ENCODE results near the gene ATP8B4.
"Not testable (repeated sequence)": the region's sequence is repeated elsewhere in the genome, so short reads cannot be mapped to it uniquely, and the experiment has no call there.

ATP8B4 gene

DNA sequence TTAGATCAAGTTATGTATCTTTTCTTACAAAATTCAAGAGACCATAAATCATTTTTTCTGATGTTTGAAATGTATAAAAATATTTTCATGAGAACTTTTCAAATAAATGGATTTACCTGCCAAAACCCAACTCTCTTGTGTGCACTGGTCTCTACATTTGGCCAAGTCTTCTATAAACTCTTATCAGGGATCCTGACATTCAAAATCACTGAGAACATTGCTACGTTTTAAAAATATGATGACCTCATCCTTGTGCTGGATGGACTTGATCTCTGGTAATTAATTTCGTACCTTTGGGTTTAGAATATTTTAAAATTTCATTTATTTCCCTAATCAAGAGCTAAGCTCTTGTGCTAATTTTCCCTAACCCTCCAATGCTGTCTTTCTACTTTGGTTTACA lies 127.4 kb downstream of the ATP8B4 start:
- no peak for DNase-seq

DNA sequence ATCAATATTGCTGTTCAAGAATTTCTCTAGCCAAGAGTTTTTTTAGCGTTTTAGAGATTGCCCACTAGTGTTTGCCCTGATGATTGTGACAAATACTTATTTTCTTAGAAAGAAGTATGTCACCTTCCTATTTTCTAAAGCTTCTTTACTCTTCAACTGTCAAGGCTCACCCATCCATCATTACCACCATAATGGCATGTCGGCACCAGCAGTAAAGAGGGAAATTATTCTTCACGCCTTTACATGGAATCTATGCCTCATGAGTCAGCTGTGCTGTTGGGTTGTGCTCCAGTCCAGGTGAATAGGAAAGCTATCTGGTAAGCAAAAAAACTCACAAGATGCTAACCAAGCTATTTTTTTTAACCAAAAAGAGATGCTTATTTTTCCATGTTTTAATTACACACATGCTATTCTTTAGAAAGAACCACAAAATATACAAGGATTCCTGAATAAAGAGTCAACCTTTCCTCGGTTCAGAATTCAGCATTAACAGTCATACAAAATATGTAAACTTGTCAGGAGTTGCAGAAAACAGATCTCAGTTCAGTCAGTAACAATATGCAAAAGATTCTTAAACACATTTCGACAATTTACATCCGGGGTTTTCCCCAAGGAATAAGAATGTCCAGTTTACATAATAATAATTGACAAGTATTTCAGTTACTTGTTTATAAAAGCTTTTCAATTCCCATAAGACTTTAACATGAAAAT lies 128.0 kb downstream of the ATP8B4 start:
- no peak for DNase-seq

DNA sequence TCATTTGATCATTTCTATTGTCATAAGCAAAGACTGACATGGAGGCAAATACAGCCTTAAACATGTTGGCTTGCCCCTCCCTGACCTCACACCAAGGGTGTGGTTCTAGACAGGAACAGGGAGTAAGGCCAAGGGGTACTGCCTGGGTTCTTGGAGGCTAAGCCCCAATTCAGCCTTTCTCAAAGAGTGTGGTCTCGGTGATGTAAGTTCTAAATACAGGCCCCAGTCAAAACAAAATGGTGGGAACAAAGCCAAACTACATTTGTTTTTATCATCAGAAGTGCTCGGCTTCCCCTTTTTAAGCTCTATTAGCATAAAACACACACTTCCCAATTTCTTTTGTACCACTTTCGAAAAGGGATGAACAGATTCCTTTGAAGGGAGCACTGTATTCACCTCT lies 129.5 kb downstream of the ATP8B4 start:
- DNase-seq: no peak

DNA sequence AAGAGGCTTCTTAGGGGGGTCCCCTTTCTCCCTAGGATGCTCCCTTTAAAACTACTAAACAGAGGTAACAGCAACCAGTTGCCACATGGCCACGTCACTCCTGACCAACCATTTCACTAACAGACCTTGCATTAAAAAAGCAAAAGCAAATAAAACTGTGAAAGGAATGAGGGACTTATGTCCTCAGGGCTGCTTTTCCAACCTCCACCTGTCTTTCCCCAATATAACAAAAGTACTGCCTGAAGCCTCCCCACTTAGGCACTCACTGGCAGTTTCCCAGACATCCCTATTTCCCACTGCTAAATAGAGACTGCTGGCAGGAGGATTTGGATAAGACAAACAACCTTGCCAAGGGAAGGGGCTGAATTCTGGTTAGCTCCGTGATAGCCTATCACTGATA lies 130.3 kb downstream of the ATP8B4 start:
- no peak for DNase-seq

DNA sequence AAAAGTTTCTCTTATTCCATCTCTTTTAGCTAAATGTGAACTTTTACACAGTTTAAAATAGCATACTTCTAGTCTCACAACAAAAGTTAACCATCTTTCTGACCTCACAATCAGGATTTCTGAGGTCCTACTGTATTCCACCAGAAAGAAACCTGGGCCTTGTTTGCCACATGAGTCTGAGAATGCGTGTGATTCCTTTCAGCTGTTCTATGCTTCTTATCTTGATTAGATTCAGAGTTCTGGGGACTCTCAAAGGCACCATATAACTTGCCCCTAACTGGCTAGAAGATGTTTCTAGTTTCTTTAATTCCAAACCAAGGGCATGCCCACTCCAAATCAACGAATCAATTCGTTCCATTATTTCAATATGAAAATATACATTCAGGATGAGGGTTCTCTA lies 131.1 kb downstream of the ATP8B4 start:
- no peak for DNase-seq

DNA sequence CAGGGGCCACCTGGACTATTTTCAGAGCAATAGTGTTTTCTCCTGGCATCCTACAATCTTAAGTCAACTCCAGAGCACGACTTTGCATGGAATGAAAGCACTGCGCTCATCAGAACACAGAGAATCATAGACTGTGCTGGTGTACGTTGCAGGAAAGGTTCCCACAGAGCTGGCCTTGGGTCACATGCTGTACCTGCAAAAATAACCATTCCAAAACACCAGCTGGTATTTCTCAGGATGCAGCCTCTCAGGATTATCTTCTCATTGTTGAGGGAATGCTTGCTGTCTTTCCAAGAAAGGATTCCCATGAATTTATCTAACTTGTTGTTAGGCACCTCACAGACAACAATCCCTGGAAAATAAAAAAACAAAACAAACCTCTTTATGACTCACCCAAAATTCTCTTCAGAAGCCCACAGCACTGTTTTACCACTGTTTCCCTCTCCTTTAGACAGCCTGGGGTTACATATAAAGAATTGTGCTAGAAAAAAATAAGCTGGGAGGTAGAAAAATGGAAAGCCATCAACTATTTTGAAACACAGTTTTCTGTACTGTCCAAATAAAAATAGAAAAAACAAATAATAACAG lies 131.7 kb downstream of the ATP8B4 start:
- DNase-seq: no peak

DNA sequence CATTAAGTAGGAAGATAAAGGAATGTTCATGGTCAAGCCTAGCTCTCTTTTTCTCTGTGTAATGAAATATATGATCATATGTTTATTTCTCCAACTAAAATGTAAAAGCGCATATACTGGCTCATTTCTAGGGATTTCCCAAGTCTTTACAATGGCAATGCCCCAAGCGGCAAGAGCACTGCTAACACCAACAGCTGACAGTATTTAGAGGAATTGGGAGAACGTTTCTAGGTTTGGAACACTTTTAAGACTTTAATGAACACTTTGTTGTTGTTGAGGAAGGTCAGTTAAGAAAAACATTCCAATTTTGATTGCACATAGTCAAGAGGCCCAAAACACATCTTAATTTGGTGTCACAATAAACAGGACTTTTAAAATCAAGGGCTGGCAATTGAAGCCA lies 132.7 kb downstream of the ATP8B4 start:
- DNase-seq: no peak

DNA sequence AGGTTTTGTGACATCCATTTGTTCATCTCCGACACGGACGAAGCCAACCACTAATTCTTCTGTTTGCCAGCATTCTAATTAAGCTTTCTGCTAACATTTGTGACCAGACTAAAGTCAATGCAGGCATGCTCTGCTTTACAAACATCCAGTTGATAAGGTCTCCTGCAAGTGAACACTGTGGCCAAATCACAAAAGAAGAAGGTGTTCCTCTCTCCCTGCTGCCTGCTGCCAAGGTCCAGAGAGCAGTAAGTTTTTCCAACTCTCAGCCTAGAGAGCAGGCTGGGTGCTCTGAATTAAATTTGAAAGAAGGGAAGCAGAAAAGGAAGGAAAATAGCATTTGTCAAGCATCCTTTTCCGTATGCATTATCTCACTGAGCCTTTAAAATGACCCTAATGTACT lies 133.6 kb downstream of the ATP8B4 start:
- DNase-seq: no peak

DNA sequence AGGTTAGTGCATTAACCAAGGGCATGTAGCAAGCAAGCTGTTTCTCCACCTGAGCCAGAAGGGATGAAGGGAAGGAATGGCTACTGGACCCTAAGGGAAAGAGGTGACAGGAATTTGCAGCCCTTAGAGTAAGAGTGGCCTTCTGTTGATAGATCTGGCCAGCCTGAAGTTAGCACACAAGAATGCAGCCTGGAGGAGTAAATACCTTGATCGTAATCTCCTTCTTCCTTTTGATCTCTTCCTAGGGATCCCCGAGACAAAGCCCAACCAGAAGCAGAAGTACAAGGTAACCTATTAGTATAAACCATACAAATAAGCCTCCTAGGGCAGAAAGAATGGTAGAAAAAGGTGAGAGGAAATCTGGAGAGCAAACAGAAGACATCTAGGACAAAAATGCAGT lies 134.6 kb downstream of the ATP8B4 start:
- no peak for DNase-seq

DNA sequence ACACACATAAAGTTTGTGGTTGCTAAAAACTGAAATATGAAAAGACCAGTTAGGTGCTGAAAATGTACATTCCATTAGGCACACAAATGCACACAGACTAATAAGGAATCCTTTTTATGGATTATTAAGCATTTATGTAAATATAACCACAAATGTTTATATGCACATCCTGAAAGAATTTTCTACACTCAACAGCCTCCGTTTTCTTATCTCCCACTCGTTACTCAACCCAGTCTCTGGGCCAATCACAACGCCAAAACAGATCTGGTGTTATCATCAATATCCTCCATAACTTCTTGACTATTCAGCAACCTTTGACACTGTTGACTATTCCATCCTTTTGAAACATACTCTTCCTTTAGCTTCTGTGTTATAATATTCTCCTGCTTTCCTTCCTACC lies 136.4 kb downstream of the ATP8B4 start:
- no peak for DNase-seq

DNA sequence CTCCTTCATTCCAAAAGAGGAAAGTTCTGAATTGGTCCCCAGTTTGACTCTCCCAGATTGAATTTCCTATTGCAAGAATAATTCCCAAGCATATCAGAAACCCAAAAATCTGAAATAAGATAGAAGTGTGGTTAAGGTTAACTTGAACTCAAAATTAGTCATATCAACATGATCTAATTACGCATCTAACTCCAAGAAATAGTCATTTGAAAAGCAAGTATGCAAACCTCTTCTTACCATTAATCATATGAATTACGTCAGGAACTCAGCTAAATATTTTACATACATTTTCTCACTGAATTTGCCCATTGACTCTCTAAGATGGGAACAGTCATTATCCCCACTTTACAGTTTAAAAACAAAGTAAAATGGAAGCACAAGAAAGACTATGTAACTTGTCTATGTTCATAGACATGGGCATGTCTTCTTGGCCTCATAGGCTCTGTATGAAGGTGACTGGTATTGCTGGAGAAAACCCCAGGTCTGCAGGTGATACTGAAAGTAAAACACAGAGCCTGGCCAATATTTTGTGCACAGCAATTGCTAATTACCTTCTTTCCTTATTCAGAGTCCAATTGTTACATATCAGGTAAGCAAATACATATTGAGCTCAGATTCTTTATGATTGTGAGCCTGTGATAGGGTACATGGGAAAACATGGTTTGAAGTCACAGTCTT lies 139.2 kb downstream of the ATP8B4 start:
- DNase-seq: no peak

DNA sequence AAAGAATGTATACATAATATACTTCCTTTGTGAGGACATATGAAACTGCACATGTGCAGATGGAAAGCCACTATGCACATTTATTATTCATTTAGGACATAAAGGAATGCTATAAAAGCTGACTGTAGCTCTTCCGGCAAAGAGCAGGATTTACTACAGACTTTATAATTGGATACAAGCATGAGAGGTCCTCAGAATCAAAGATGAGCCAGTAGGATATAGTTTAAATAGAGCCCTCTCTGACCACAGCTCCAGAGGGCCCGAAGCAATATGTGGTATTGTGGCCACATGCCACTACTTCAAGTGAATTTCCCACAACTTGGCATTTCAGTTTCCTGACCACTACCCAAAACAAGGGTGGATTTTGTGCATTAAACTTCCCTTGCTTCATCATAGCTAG lies 140.9 kb downstream of the ATP8B4 start:
- DNase-seq: no peak

DNA sequence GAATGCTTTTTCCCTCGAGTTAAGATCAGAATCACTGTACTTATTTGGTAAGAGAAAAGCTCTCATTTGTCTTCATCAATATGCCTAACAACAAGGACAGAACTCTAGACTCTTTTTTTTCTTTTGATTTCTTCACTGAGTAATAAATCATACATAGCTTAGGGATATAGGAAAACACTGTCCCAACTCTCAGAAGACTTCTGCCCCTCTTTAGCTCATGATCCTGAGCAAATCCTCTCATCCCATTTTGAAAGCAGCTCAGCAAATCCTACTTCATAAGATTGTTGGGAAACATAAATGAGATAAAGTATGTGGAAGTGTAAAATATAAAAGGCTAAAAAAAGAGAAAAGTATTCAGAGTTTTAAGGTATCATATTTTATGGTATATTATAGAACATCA lies 141.7 kb downstream of the ATP8B4 start:
- no peak for DNase-seq

DNA sequence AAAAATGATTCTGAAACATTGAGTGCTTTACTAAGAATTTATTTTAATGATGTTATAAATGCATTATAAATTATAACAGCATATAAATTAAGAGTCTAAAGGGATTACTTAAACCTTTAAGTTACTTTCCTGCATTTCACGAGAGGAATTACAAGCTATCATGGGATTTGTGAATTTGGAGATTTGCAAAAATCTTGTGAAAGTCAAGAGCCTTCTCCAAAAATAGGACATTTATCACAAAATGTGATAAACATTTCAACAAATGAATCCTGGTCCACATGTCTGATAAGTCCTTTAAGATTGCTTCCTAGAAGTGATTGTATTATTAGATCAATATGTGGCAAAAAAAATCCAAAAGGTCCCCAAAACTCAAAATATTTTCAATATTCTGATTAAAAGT lies 154.5 kb downstream of the ATP8B4 start:
- no peak for DNase-seq

DNA sequence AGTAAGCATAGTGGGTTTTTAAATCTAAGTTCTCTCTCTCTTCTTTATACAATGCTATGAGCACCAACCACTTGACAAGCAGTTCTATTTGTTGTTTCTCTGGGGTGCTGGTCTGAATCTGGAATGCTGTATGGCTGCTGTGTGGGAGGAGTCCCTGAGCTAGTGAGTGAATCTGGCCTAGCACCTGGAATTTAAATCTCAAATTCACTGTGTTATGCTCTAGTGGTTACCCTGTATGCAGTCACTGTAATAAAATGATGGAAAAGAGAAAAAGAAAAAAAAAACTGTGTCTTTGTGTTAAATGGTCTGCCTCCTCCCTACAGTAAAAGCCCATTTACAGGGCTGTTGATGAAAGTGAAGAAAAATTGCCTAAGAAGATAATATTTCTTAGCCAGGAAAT lies 155.0 kb downstream of the ATP8B4 start:
- DNase-seq: no peak

DNA sequence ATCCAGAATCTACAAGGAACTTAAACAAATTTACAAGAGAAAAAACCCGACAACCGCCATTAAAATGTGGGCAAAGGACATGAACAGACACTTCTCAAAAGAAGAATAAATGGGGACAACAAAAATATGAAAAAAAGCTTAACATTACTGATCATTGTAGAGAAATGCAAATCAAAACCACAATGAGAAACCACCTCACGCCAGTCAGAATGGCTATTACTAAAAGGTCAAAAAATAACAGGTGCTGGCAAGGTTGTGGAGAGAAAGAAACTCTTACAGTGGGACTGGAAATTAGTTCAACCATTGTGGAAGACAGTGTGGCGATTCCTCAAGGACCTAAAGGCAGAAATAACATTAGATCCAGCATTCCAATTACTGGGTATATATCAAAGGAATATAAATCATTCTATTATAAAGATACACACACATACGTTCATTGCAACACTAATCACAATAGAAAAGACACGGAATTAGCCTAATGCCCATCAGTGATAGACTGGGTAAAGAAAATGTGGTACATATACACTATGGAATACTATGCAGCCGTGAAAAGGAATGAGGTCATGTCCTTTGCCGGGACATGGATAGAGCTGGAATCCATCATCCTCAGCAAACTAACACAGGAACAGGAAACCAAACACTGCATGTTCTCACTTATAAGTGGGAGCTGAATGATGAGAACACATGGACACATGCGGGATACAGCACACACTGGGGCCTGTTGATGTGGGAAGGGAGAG lies 155.8 kb downstream of the ATP8B4 start:
- not testable (repeated sequence) for DNase-seq

DNA sequence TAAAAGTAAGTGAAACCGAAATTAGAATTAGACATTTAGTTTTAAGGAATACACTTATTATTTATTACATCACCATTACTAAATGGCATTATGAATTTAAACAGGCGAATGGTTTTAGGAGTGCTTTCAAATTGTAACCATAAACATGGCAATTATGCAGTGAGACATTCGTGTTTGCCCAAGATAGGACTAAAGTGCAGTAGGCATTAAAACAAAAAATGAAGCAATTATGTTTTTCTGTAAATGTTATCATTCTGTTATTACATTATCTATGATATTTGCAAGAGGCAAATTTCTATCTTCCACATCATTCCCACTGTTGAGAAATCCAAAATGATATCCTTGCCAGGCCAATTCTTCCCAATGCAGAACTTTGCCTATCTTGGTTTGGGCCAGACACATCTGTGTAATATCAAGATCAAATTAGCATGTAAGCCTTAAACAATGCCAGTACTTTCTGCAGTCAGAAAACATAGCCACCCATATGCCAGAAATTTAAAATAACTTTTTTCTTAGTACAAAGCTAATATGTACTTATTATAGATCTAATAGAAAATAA lies 156.9 kb downstream of the ATP8B4 start:
- DNase-seq: no peak

DNA sequence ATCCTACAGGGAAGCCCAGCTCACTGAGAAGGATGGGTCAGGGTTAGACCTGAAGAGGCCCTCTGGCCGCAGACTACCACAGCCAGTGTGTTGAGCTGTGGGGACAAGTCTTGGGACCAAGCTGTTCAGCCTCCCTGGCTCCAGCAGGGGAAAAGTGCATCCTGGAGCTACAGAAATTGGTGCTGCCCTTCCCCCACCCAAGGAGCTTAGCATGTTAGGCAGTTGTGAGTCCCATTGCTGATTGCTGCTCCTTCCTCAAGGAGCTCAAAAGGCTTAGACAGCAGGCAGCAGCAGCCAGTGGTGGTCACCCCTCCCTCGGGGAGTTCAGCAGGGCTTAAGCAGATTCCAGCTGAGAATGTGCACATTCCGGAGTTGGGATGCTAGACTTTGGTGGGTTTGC lies 165.6 kb downstream of the ATP8B4 start:
- no peak for DNase-seq

DNA sequence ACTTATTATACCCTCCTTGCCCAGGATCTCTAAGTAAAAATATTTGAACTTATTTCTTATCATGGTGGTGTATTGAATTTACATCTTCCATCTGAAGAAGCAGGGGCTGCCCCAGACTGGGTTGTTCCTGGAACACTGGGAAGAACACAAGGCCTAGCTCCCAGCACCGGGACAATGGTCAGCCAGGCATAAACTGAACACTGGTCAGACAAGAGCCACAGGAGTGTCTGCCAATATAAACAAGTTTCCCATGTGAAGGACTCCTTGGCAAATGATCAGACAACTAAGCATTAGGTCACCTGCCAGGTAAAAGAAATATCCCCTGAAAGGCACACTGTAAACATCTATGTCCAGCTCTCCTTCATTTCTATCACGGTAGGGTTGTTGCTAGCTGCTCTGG lies 172.4 kb downstream of the ATP8B4 start:
- no peak for DNase-seq

DNA sequence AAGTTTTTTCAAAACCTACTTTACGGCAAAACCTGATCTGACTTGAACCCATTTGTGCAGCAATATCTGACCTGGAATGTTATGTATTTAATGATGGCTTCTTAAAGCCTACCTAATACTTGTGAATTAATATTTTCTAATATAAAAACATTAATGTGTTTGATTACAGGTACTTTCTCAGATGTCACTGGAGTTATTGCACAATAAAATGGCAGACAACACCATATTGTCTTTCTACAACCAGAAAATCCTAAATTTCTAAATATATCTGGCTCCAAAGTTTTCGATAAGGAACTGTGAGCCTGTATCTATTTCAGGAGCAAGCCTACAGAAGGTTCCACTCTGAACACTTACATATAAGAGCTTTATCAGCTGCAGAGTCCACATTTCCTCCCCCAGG lies 184.5 kb downstream of the ATP8B4 start:
- no peak for DNase-seq

DNA sequence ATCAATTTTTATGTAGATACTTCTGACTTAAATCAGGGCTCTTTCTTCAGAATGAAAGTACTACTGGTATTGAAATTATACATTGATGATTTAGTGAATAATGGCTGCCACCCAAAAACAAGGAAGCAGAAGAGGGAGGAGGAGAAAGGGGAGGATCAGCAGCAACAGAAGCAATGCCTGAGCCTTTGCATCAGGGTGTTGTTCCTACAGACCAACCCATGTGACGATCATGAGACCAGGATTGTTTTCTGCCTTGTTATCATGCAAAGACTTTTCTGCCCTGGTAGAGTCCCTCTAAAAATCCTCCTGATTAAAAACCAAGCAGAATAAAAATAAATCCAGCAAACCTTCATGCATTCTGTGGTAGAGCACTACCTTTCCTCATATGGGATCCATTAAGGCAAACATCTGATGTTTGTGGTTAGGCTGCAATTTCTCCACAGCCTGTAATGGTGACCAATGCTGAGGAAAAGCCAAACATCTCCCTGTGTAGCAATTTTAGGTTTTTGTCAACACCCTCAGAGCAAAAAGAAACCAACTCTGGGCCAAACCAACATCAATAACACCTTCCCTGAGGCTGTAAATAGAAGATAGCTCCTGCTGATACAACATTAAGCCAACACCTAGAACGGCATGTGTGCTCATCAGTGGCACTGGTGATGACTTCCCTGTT lies 191.7 kb downstream of the ATP8B4 start:
- DNase-seq: no peak

DNA sequence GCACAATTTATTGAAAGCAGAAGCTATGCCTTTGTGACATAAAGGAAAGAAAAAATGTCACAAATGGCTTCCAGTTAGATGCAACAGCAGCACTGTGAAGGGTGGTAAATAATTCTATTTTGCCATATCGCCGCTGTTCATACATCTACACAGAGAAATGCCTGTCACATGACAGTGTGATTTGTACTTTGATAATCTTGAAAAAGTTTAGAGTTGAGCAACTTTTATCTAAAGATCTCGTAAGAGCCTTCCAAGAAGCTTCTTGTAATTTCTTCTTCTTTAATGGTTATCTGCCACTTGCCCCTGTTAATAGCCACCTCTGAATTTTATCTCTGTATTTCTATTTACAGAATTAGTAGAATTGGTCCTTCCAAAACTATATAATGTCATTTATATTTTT lies 192.3 kb downstream of the ATP8B4 start:
- DNase-seq: no peak

DNA sequence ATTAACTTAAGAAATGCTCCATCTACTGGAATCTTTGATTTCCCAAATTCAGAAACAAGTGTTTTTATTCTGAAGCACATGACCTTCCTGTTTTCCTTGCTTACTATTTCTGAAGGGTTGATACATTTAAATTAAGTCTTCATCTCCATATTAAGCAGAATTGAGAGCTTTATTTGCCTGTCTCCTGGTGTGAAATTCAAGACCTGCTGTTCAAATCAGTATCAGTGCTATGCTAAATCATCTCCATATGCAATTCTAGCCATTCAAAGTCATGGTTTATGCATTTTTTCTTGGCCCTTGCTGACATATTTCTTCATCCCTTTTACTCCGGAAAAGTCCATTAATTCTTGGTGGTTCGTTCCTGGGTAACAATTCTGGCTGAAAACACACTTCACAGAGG lies 195.4 kb downstream of the ATP8B4 start:
- DNase-seq: no peak

Measured in stimulated activated CD4-positive, alpha-beta T cell treated with anti-CD3 and anti-CD28 coated beads, Interleukin-1b, Interleukin-23, amount 100 ng/mL, for 48 hours (primary cell).